Measurements from ENCODE around the gene AFF2.

AFF2 gene

GRCh38 chrX:148500423-148501385 is at the start of gene AFF2:
TSS of gene AFF2 (plus strand) at chrX:148500617. CDS start at chrX:148501098, 481 bp downstream.
- no peak for DNase-seq (ENCODE audit: low read depth, low spot score)

- DNase-seq (ENCODE audit: low read depth, low spot score) = no peak
Measured at GRCh38 chrX:148457279-148457678, 43.1 kb upstream of the AFF2 start.

GRCh38 chrX:148459343-148459742 is 41.1 kb upstream of the AFF2 start:
- no peak for DNase-seq (ENCODE audit: low read depth, low spot score)

- no peak for DNase-seq (ENCODE audit: low read depth, low spot score)
Measured at GRCh38 chrX:148466292-148466691, 34.1 kb upstream of the AFF2 start.

- DNase-seq (ENCODE audit: low read depth, low spot score) = no peak
Measured at GRCh38 chrX:148470324-148470723, 30.1 kb upstream of the AFF2 start.

GRCh38 chrX:148474030-148474429 is 26.4 kb upstream of the AFF2 start:
- DNase-seq (ENCODE audit: low read depth, low spot score) = no peak

GRCh38 chrX:148492057-148492456 is 8.4 kb upstream of the AFF2 start:
- DNase-seq (ENCODE audit: low read depth, low spot score) = no peak

GRCh38 chrX:148495176-148495575 is 5.2 kb upstream of the AFF2 start:
- DNase-seq (ENCODE audit: low read depth, low spot score) = no peak

- no peak for DNase-seq (ENCODE audit: low read depth, low spot score)
Measured at GRCh38 chrX:148498067-148498466, 2.4 kb upstream of the AFF2 start.

GRCh38 chrX:148499638-148500422 is 587 bp upstream of the AFF2 start:
- DNase-seq (ENCODE audit: low read depth, low spot score) = no peak

- DNase-seq (ENCODE audit: low read depth, low spot score) = no peak
Measured at GRCh38 chrX:148501386-148502066, 1.1 kb downstream of the AFF2 start.

GRCh38 chrX:148504506-148504905 is 4.1 kb downstream of the AFF2 start:
- DNase-seq (ENCODE audit: low read depth, low spot score) = no peak

- no peak for DNase-seq (ENCODE audit: low read depth, low spot score)
Measured at GRCh38 chrX:148507418-148507817, 7.0 kb downstream of the AFF2 start.

GRCh38 chrX:148512453-148512852 is 12.0 kb downstream of the AFF2 start:
- no peak for DNase-seq (ENCODE audit: low read depth, low spot score)

GRCh38 chrX:148513661-148514060 is 13.2 kb downstream of the AFF2 start:
- DNase-seq (ENCODE audit: low read depth, low spot score) = no peak

GRCh38 chrX:148517176-148517575 is 16.8 kb downstream of the AFF2 start:
- no peak for DNase-seq (ENCODE audit: low read depth, low spot score)

GRCh38 chrX:148522006-148522405 is 21.6 kb downstream of the AFF2 start:
- DNase-seq (ENCODE audit: low read depth, low spot score) = no peak

- no peak for DNase-seq (ENCODE audit: low read depth, low spot score)
Measured at GRCh38 chrX:148523303-148524080, 23.1 kb downstream of the AFF2 start.

- no peak for DNase-seq (ENCODE audit: low read depth, low spot score)
Measured at GRCh38 chrX:148530464-148531077, 30.2 kb downstream of the AFF2 start.

- no peak for DNase-seq (ENCODE audit: low read depth, low spot score)
Measured at GRCh38 chrX:148534291-148534690, 33.9 kb downstream of the AFF2 start.

GRCh38 chrX:148535639-148536038 is 35.2 kb downstream of the AFF2 start:
- DNase-seq (ENCODE audit: low read depth, low spot score) = no peak
